LNCaP clone FGC (cell line): ENCODE results near the gene MUC7.

Experiments
- DNase-seq: peaks from one replicate; pipeline ENCODE4 v3.0.0-alpha.2; 2011; ENCODE audit warnings: low read depth
- H3K4me3 ChIP-seq: 2 replicates; pipeline ENCODE4 v1.5.1; 2011; ENCODE audit warnings: mild to moderate bottlenecking, low read depth, low read length, control low read depth
- TF ChIP-seq, protein P1 (sequence below): IDR thresholded peaks from 2 replicates; pipeline ENCODE4 v1.5.1; 2012; ENCODE audit warnings: mild to moderate bottlenecking; ENCODE audit not compliant: control insufficient read depth, insufficient read depth; ENCODE audit errors: extremely low read depth

MUC7 gene

DNA sequence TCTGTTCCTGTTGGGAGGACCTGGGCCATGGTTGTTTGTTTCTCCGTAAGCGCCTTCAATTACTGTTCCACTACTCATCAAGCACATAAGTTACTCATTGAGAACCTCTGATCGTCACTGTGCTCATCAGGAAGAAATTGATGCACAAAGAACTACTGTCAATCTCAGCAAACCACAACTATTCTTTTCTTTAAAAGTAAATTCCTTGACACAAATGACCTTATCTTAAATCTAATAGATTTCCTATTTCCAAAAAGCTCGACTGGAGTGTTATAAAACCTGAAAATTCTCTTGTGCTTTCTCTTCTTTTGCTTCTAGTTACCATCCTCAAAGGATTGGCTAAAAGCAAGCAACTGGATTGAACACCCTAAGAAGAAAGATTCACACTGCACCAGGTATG is at the start of gene MUC7:
Gene MUC7 (plus strand): TSS at position 301 of the 400 bp plus-strand sequence. CDS start 1,825 bp downstream, outside the sequence.
- no peak within 1 kb of the TSS for H3K4me3 ChIP-seq
- no peak for DNase-seq

DNA sequence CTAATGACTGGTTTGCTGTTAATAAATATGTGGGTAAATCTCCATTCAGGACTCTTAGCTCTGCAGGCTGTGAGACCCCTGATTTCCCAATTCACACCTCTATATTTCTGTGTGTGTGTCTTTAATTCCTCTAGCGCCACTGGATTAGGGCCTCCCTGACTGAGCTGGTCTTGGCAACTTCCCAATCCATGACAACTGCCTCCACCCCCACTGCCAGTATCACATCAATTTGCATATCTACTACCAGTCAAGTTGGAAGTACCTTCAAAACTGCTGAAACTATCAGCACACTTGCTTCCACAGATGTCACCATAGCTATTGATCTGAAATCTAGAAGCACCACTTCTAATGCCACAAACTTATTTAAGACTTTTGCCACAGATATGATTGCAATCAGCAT is 46.7 kb upstream of the MUC7 start:
- H3K4me3 ChIP-seq = no peak overlapping the region
- TF ChIP-seq, protein P1, sequence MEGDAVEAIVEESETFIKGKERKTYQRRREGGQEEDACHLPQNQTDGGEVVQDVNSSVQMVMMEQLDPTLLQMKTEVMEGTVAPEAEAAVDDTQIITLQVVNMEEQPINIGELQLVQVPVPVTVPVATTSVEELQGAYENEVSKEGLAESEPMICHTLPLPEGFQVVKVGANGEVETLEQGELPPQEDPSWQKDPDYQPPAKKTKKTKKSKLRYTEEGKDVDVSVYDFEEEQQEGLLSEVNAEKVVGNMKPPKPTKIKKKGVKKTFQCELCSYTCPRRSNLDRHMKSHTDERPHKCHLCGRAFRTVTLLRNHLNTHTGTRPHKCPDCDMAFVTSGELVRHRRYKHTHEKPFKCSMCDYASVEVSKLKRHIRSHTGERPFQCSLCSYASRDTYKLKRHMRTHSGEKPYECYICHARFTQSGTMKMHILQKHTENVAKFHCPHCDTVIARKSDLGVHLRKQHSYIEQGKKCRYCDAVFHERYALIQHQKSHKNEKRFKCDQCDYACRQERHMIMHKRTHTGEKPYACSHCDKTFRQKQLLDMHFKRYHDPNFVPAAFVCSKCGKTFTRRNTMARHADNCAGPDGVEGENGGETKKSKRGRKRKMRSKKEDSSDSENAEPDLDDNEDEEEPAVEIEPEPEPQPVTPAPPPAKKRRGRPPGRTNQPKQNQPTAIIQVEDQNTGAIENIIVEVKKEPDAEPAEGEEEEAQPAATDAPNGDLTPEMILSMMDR = no peak
- no peak for DNase-seq

More for the DNA sequence above, at the start of gene MUC7:
- TF ChIP-seq, protein P1 = no peak

DNA sequence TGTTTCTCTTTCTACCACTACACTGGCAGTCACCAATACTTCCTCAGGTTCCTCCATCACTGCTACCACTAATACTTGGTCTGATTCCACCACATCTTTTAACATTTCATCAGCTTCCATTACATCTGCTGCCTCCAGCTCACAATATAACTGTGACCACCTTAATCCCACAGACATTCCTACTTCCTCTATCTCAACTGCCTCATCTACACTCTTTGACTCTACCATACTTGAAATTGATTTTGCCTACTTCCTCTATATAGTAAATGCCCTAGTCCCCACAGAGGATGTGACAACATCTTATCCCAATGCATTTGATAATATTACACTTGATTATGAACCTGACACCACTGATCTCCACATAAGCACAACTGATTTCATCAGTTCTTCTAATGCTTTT is 45.2 kb upstream of the MUC7 start:
- TF ChIP-seq, protein P1 = no peak
- no peak for DNase-seq
- no peak overlapping the region for H3K4me3 ChIP-seq

DNA sequence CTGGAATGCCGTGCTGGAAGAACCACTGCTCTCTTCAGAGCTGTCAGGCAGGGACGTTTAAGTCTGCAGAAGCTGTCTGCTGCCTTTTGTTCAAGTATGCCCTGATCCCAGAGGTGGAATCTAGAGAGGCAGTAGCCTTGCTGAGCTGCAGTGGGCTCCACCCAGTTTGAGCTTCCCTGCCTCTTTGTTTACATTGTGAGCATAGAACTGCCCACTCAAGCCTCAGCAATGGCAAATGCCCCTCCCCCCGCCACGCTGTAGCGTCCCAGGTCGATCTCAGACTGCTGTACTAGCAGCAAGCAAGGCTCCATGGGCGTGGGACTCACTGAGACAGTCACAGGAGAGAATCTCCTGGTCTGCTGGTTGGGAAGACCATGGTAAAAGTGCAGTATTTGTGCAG is 34.8 kb upstream of the MUC7 start:
- no peak for DNase-seq
- TF ChIP-seq, protein P1 = no peak

DNA sequence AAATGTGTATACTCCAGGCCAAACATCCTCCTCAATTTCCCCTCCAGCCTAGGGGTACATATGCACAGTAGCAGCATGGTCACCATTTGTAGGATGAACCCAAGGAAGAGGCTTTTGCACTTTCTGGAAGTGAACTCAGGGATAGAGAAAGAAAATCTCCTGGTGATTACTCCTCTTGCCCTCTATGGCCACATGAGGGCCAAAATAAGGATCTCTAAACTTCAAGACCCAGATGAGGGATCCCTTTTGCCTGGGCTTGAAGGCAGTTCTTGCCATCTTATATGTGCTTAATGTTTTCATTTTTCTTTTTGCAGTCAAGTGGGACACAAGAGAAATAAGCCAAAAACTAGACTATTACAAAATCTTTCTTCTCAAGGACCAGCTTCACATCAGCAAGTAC is 29.5 kb upstream of the MUC7 start:
- H3K4me3 ChIP-seq = no peak overlapping the region
- TF ChIP-seq, protein P1 = no peak
- DNase-seq = no peak

More for the DNA sequence above, 34.8 kb upstream of the MUC7 start:
- H3K4me3 ChIP-seq = no peak overlapping the region

DNA sequence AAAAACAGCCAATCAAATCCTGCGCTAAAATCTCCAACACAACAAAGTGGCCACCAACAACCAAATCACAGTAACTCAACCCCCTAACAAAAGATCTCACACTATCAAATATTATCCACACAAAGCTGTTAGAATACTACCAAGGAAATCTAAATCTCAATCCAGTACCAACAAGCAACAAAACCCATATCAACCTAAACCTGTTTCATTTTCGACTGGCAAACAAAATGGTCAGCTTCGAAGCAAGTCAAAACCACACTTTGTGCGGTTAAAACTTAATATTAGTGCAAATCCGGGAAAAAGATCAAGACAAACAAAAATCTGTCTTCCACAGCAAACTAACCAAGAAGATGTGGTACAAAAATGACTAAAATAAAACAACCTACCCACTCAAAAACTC is 28.7 kb upstream of the MUC7 start:
- TF ChIP-seq, protein P1 = no peak
- DNase-seq = no peak
- H3K4me3 ChIP-seq = no peak overlapping the region

DNA sequence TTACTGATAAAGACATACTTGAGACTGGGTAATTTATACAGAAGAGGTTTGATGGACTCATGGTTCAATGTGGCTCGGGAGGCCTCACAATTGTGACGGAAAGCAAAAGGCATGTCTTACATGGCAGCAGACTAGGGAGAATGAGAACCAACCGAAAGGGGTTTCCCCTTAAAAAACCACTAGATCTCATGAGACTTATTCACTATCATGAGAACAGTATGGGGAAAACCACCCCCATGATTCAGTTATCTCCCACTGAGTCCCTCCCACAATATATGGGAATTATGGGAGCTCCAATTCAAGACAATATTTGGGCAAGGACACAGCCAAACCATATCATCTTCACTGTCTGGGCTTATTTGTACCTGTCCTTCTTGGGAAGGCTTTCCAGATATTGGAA is 22.8 kb upstream of the MUC7 start:
- no peak for DNase-seq
- TF ChIP-seq, protein P1 = no peak

More for the DNA sequence above, 22.8 kb upstream of the MUC7 start:
- H3K4me3 ChIP-seq = no peak overlapping the region
